B cell (primary cell): Measurements from ENCODE around the gene STPG3. TPM values are rescaled to one million over a fixed set of nuclear protein-coding genes. Genes with fewer than 3 reads are reported as not detected.

ENCODE experiments used
- ATAC-seq: fragments of 200-7000 bp; cut with Tn5 transposase; one replicate; pipeline ENCODE4 v1.10.0; 2021; ENCODE audit warnings: low read depth, mild to moderate bottlenecking, moderate number of reproducible peaks, moderate library complexity
- CTCF ChIA-PET: fragments of 350-600 bp; sonication (Branson Sonifier 250); formaldehyde crosslinking; loops from one replicate; lab custom pipeline; 2021; ENCODE audit warnings: antibody characterized with exemption, inconsistent platforms; lab: Charles Lee
- POLR2A ChIA-PET: fragments of 350-600 bp; sonication (Branson Sonifier 250); formaldehyde crosslinking; loops from one replicate; lab custom pipeline; 2021; ENCODE audit warnings: antibody characterized with exemption; lab: Charles Lee
- DNase-seq: peaks from one replicate; pipeline ENCODE4 v3.0.0; 2013
- H2AFZ ChIP-seq: 2 replicates; pipeline ENCODE4 v1.6.1; 2012; ENCODE audit warnings: mild to moderate bottlenecking, low read depth, low read length; ENCODE audit not compliant: insufficient read depth, poor library complexity, severe bottlenecking
- H3K27ac ChIP-seq, 2 donors: 1 replicate in 1 of 2; 2 replicates in 1 of 2; pipeline ENCODE4 v1.5.1; 2012 to 2013; ENCODE audit warnings: low read length in 2 of 2, mild to moderate bottlenecking in 2 of 2, moderate library complexity in 1 of 2
- H3K27me3 ChIP-seq, 4 experiments: fragments of 200-600 bp in 1 of 4; sonication (generic) in 1 of 4; replicated peaks in 1 of 4; 1 replicate in 2 of 4; 2 replicates in 2 of 4; pipeline versions ENCODE4 v1.6.1 to v1.7.0; 2013 to 2016; ENCODE audit warnings: low read length in 3 of 4, mild to moderate bottlenecking in 2 of 4, mixed read lengths in 1 of 4, moderate library complexity in 1 of 4; ENCODE audit not compliant: insufficient read depth in 4 of 4, control insufficient read depth in 3 of 4; ENCODE audit errors: control extremely low read depth in 1 of 4
- H3K36me3 ChIP-seq, 2 experiments: replicated peaks in 1 of 2; 1 replicate in 1 of 2; 2 replicates in 1 of 2; pipeline versions ENCODE4 v1.6.1 to v1.7.1; 2013; ENCODE audit warnings: low read length in 1 of 2; ENCODE audit not compliant: insufficient read depth in 2 of 2, control insufficient read depth in 1 of 2; ENCODE audit errors: control extremely low read depth in 1 of 2, extremely low read depth in 1 of 2
- H3K4me1 ChIP-seq, 2 donors: fragments of 200-600 bp in 1 of 2; sonication (generic) in 1 of 2; 1 replicate in 1 of 2; 2 replicates in 1 of 2; pipeline versions ENCODE4 v1.5.1 to v1.6.1; 2013 to 2017; ENCODE audit warnings: low read length in 2 of 2; ENCODE audit not compliant: control insufficient read depth in 2 of 2, insufficient read depth in 2 of 2
- H3K4me2 ChIP-seq: replicated peaks from 2 replicates; pipeline ENCODE3; 2012; ENCODE audit warnings: mild to moderate bottlenecking, low read depth, low read length; ENCODE audit not compliant: poor library complexity, severe bottlenecking
- H3K4me3 ChIP-seq, 5 experiments: fragments of 200-600 bp in 1 of 5; sonication (generic) in 1 of 5; 1 replicate in 3 of 5; 2 replicates in 2 of 5; pipeline versions ENCODE4 v1.5.1 to v1.7.0; 2011 to 2016; ENCODE audit warnings: low read length in 4 of 5, mild to moderate bottlenecking in 4 of 5, low read depth in 2 of 5, control low read depth in 1 of 5, moderate library complexity in 1 of 5; ENCODE audit not compliant: insufficient read depth in 1 of 5; ENCODE audit errors: control extremely low read depth in 1 of 5, extremely low read depth in 1 of 5
- H3K79me2 ChIP-seq: fragments of 200-600 bp; sonication (generic); one replicate; pipeline ENCODE4 v1.6.0; 2016; ENCODE audit warnings: low read length; ENCODE audit not compliant: control insufficient read depth, insufficient read depth
- H3K9ac ChIP-seq: fragments of 200-600 bp; sonication (generic); 2 replicates; pipeline ENCODE4 v1.6.1; 2017; ENCODE audit warnings: mild to moderate bottlenecking, low read length, moderate library complexity
- H3K9me3 ChIP-seq, 3 donors: one replicate each; pipeline versions ENCODE4 v1.6.1 to v1.7.1; 2013; ENCODE audit warnings: low read length in 2 of 3; ENCODE audit not compliant: control insufficient read depth in 2 of 3, insufficient read depth in 1 of 3; ENCODE audit errors: control extremely low read depth in 1 of 3
- H4K20me1 ChIP-seq: 2 replicates; pipeline ENCODE4 v1.6.0; 2012; ENCODE audit warnings: mild to moderate bottlenecking, low read length; ENCODE audit not compliant: insufficient read depth, control insufficient read depth, poor library complexity, severe bottlenecking
- H3K27ac Mint-ChIP-seq: one replicate; pipeline ENCODE4 v1.8.0; 2021; ENCODE audit warnings: mixed read lengths
- H3K27me3 Mint-ChIP-seq: one replicate; pipeline ENCODE4 v1.8.0; 2021; ENCODE audit warnings: mixed read lengths
- H3K4me1 Mint-ChIP-seq: one replicate; pipeline ENCODE4 v1.8.0; 2021; ENCODE audit warnings: mixed read lengths
- H3K4me3 Mint-ChIP-seq: one replicate; pipeline ENCODE4 v1.8.0; 2021; ENCODE audit warnings: mixed read lengths
- H3K9me3 Mint-ChIP-seq: one replicate; pipeline ENCODE4 v1.8.0; 2022; ENCODE audit warnings: mixed read lengths; ENCODE audit not compliant: insufficient read depth
- EZH2 ChIP-seq: IDR thresholded peaks from 2 replicates; pipeline ENCODE4 v1.6.1; 2012; ENCODE audit warnings: borderline replicate concordance, low read depth, mild to moderate bottlenecking, moderate library complexity, low read length; ENCODE audit not compliant: insufficient read depth, poor library complexity, severe bottlenecking
- WGBS: methylation state at CpG from one replicate; pipeline ENCODE4 v1.1.5; 2013; ENCODE audit warnings: missing lambda C conversion rate; ENCODE audit not compliant: insufficient coverage; 5-methylcytosine and 5-hydroxymethylcytosine counted together
- intact Hi-C: fragments of 100-400 bp; cut with micrococcal nuclease; formaldehyde crosslinking; loops from one replicate; pipeline ENCODE4 v1.10.0; 2022
- polyA plus RNA-seq: library from polyadenylated mRNA; depleted of rRNA; stranded (reverse); fragments of >200 nt; gene quantifications from 2 replicates; pipeline ENCODE4 v1.2.3, GENCODE V29; 2012
- total RNA-seq, 2 donors: library from RNA; stranded (reverse); fragments of 120-200 nt in 1 of 2; gene quantifications; 1 replicate in 1 of 2; 2 replicates in 1 of 2; pipeline versions ENCODE4 v1.2.3 to v1.2.4, GENCODE V29; 2013 to 2022
- TF ChIP-seq, protein P1 (sequence below): fragments of 200-600 bp; IDR thresholded peaks from one replicate; pipeline ENCODE4 v1.8.0; 2022; ENCODE audit warnings: antibody characterized with exemption, mild to moderate bottlenecking

Gene STPG3
- total and polyA plus RNA-seq, 2 donors (not counting 1 experiment from before 2014, with no cell fraction given): not detected

DNA sequence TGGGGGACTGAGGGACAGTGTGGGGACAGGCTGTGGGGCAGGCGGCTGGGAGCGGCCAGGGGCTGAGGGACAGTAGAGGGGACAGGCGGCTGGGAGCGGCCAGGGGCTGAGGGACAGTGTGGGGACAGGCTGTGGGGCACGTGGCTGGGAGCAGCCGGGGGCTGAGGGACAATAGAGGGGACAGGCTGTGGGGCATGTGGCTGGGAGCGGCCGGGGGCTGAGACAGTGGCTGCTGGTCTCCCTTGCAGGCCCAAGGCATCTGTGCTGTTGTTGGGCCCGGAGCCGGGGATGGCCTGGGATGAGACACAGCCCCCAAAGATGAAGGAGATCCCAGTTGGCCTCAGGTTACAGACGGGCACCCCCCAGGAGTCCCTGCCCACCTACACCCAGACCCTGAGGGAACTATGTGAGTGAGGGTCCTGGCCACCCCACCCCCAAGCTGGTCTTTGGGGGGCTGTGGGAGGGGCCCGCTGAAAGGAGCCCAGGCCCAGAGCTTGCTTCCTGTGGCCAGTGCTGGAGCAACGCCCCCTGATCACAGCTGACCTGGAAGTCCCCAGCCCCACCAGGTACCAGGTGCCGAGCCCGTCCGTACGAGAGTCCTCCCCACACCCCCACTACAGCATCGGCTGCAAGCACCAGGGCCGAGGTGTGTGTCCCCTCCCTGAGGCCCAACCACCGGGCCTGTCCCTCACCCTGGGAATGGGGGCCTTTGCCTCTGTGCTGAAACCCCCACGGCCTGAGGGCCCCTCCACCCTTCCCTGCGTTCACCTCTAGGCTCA lies 593 bp downstream of the STPG3 start:
- H3K27ac Mint-ChIP-seq: no peak overlapping the region
- no peak overlapping the region for H3K4me3 Mint-ChIP-seq
- Histone ChIP-seq H3K36me3 (peaks cover 0 to 3% of the 10 kb centered on the region in 2 experiments), H3K4me3 (no peak overlapping the region), H3K9me3 (no peaks in the 10 kb centered on the region), H3K79me2 (peaks cover 14% of the 10 kb centered on the region), H3K4me2 (no peak overlapping the region), H3K4me1 (peaks cover 14 to 23% of the 10 kb centered on the region in 2 donors), H3K27me3 (no peaks in the 10 kb centered on the region), H3K9ac (no peak overlapping the region), H4K20me1 (peaks cover 14% of the 10 kb centered on the region), H3K27ac (no peak overlapping the region), H2AFZ (no peak overlapping the region)
- intact Hi-C loops: no loop called here
- ChIA-PET CTCF (interaction anchor here (2.3 kb wide), 1 partner anchor 11 kb away, joined by 6 read pairs; the partner anchor contains the start of gene TUBB4B), POLR2A (no interaction called here)
- TF ChIP-seq EZH2: no peak
- TF ChIP-seq, protein P1, sequence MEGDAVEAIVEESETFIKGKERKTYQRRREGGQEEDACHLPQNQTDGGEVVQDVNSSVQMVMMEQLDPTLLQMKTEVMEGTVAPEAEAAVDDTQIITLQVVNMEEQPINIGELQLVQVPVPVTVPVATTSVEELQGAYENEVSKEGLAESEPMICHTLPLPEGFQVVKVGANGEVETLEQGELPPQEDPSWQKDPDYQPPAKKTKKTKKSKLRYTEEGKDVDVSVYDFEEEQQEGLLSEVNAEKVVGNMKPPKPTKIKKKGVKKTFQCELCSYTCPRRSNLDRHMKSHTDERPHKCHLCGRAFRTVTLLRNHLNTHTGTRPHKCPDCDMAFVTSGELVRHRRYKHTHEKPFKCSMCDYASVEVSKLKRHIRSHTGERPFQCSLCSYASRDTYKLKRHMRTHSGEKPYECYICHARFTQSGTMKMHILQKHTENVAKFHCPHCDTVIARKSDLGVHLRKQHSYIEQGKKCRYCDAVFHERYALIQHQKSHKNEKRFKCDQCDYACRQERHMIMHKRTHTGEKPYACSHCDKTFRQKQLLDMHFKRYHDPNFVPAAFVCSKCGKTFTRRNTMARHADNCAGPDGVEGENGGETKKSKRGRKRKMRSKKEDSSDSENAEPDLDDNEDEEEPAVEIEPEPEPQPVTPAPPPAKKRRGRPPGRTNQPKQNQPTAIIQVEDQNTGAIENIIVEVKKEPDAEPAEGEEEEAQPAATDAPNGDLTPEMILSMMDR: no peak
- WGBS: 95% methylated on average over 19 of the region's 22 CpGs
- no peak for DNase-seq
- H3K27me3 Mint-ChIP-seq: no peaks in the 10 kb centered on the region
- peaks cover 21% of the 10 kb centered on the region for H3K4me1 Mint-ChIP-seq
- no peak for ATAC-seq
- no peaks in the 10 kb centered on the region for H3K9me3 Mint-ChIP-seq
